ENCODE measurements around the gene ETS1. TPM values are rescaled to one million over a fixed set of nuclear protein-coding genes. Genes with fewer than 3 reads are reported as not detected.

ETS1 gene
- total RNA-seq, 1 donor from 2014 or later = 0.54 TPM

DNA sequence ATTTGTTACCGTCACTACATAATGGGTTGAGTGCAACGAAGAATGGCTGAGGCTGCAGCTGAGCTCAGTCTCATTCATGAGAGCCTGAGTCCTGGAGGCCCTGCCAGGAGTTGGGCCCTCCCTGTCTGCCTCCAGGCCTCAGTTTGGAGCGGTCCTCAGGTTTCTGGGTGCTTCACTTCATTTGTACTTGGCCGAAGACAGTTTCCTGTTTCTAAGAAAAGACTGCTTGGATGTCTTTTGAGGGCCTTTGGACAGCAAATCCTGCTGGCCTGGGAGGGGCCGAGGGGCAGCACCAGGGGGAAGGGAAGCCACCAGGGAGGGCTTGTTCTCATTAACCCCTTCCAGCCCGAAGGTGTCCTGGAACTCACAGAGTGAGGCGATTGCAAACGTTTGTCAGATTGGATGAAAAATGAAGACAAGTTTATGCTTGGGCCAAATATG is 163.1 kb downstream of the ETS1 start:
- H3K27ac ChIP-seq = no peak overlapping the region
- no peaks in the 10 kb centered on the region for H3K27me3 ChIP-seq
- DNase-seq (ENCODE audit: low spot score) = peak; percentile 13
- H3K36me3 ChIP-seq = no peaks in the 10 kb centered on the region
- no peaks in the 10 kb centered on the region for H3F3A ChIP-seq (ENCODE audit: low read depth)
- peaks cover 52% of the 10 kb centered on the region for H3K4me1 Mint-ChIP-seq
- H3K4me2 ChIP-seq = peak overlapping the region; percentile 57
- H2AFZ ChIP-seq (replicated peaks) = no peak overlapping the region
- peak overlapping the region; percentile 72 for H3K27ac Mint-ChIP-seq
- TF ChIP-seq, protein P1, sequence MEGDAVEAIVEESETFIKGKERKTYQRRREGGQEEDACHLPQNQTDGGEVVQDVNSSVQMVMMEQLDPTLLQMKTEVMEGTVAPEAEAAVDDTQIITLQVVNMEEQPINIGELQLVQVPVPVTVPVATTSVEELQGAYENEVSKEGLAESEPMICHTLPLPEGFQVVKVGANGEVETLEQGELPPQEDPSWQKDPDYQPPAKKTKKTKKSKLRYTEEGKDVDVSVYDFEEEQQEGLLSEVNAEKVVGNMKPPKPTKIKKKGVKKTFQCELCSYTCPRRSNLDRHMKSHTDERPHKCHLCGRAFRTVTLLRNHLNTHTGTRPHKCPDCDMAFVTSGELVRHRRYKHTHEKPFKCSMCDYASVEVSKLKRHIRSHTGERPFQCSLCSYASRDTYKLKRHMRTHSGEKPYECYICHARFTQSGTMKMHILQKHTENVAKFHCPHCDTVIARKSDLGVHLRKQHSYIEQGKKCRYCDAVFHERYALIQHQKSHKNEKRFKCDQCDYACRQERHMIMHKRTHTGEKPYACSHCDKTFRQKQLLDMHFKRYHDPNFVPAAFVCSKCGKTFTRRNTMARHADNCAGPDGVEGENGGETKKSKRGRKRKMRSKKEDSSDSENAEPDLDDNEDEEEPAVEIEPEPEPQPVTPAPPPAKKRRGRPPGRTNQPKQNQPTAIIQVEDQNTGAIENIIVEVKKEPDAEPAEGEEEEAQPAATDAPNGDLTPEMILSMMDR (IDR thresholded peaks at IDR 0.05) = no peak
- no peak for TF ChIP-seq EZH2phosphoT487 (IDR thresholded peaks at IDR 0.05)
- TF ChIP-seq EZH2 (IDR thresholded peaks at IDR 0.05) = no peak
- H3K36me3 Mint-ChIP-seq = no peaks in the 10 kb centered on the region
- no peaks in the 10 kb centered on the region for H4K20me1 ChIP-seq (ENCODE audit: low read depth)
- H3K4me1 ChIP-seq = peaks cover 9% of the 10 kb centered on the region
- H3K9me3 ChIP-seq (ENCODE audit: low read depth) = no peaks in the 10 kb centered on the region
- no peak overlapping the region for H3K4me3 Mint-ChIP-seq
- no peaks in the 10 kb centered on the region for H3K79me2 ChIP-seq (ENCODE audit: low read depth)
- H3K9ac ChIP-seq = no peak overlapping the region
- no peak overlapping the region for H3K4me3 ChIP-seq
- peaks cover 5% of the 10 kb centered on the region for H3K27me3 Mint-ChIP-seq (ENCODE audit: insufficient read depth, low read depth)
- peaks cover 3% of the 10 kb centered on the region for H3K9me3 Mint-ChIP-seq

GRCh38 chr11:128422576-128423370 is 164.6 kb downstream of the ETS1 start:
- no peaks in the 10 kb centered on the region for H3K27me3 ChIP-seq
- no peaks in the 10 kb centered on the region for H3K79me2 ChIP-seq (ENCODE audit: low read depth)
- H3K27ac Mint-ChIP-seq = no peak overlapping the region
- H4K20me1 ChIP-seq (ENCODE audit: low read depth) = no peaks in the 10 kb centered on the region
- H3K4me1 ChIP-seq = peaks cover 9% of the 10 kb centered on the region
- no peak for TF ChIP-seq EZH2 (IDR thresholded peaks at IDR 0.05)
- TF ChIP-seq, protein P1 (IDR thresholded peaks at IDR 0.05) = no peak
- TF ChIP-seq EZH2phosphoT487 (IDR thresholded peaks at IDR 0.05) = no peak
- H3K36me3 ChIP-seq = no peaks in the 10 kb centered on the region
- no peak overlapping the region for H3K4me3 ChIP-seq
- H3F3A ChIP-seq (ENCODE audit: low read depth) = no peaks in the 10 kb centered on the region
- no peak overlapping the region for H2AFZ ChIP-seq (replicated peaks)
- no peak overlapping the region for H3K4me2 ChIP-seq
- H3K9me3 ChIP-seq (ENCODE audit: low read depth) = no peaks in the 10 kb centered on the region
- H3K27ac ChIP-seq = no peak overlapping the region
- H3K9ac ChIP-seq = no peak overlapping the region
- DNase-seq (ENCODE audit: low spot score) = peak; percentile 13
- H3K4me1 Mint-ChIP-seq = peaks cover 42% of the 10 kb centered on the region
- H3K9me3 Mint-ChIP-seq = no peaks in the 10 kb centered on the region
- no peaks in the 10 kb centered on the region for H3K36me3 Mint-ChIP-seq
- H3K4me3 Mint-ChIP-seq = no peak overlapping the region
- peaks cover 3% of the 10 kb centered on the region for H3K27me3 Mint-ChIP-seq (ENCODE audit: insufficient read depth, low read depth)

DNA sequence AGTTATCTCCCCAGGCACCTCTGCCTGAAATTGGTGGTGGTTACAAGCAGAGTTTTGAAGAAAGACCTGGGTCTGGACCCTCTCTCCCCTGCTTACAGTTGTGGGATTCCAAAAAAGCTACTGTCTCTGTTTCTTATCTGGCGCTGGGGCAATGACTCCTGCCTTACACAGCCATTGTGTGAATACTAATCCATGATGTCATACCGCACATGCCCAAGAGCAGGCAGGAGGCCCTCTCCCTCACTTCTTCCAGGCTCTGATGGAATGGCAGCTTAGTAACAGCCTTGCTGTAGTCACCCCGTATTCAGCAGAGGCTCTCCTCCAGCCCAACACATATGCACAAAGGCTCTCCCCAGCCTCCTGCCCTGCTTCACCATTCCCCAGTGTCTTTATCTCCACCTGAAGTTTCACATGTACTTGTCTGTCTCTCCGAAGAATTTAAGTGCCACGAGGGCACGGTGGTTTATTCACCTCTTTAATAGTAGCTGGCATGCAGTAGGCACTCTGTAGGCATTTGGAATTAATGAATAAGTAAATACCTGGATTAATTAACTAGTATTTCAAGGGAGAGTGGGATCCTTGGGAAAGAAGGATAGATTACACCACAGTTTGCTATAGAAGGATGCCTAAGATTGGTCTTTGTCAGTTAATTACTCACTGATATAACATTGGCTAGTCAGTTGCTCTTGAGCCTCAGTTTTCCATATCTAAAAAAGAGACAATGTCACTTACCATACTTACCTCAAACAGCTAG is 165.6 kb downstream of the ETS1 start:
- no peaks in the 10 kb centered on the region for H3K9me3 ChIP-seq (ENCODE audit: low read depth)
- Mint-ChIP-seq H3K27me3 (ENCODE audit: insufficient read depth, low read depth) (peaks cover 5% of the 10 kb centered on the region), H3K9me3 (no peaks in the 10 kb centered on the region), H3K27ac (no peak overlapping the region), H3K4me3 (no peak overlapping the region), H3K36me3 (no peaks in the 10 kb centered on the region), H3K4me1 (peaks cover 42% of the 10 kb centered on the region)
- peaks cover 9% of the 10 kb centered on the region for H3K4me1 ChIP-seq
- H3K27me3 ChIP-seq = no peaks in the 10 kb centered on the region
- H3K9ac ChIP-seq = no peak overlapping the region
- H2AFZ ChIP-seq (replicated peaks) = no peak overlapping the region
- no peaks in the 10 kb centered on the region for H3K36me3 ChIP-seq
- no peaks in the 10 kb centered on the region for H4K20me1 ChIP-seq (ENCODE audit: low read depth)
- TF ChIP-seq EZH2 (IDR thresholded peaks at IDR 0.05) (no peak), EZH2phosphoT487 (IDR thresholded peaks at IDR 0.05) (no peak)
- TF ChIP-seq, protein P1 (IDR thresholded peaks at IDR 0.05) = no peak
- H3F3A ChIP-seq (ENCODE audit: low read depth) = no peaks in the 10 kb centered on the region
- no peak overlapping the region for H3K4me3 ChIP-seq
- H3K4me2 ChIP-seq = no peak overlapping the region
- H3K27ac ChIP-seq = no peak overlapping the region
- DNase-seq (ENCODE audit: low spot score) = peak; percentile 24
- no peaks in the 10 kb centered on the region for H3K79me2 ChIP-seq (ENCODE audit: low read depth)
